GM23248 (cell line): ENCODE measurements around the gene CEBPG. TPM values are rescaled to one million over a fixed set of nuclear protein-coding genes. Genes with fewer than 3 reads are reported as not detected.

Source experiments
- DNase-seq: peaks from one replicate; pipeline ENCODE4 v3.0.0-alpha.2; 2015
- H2AFZ ChIP-seq: fragments of 200-600 bp; sonication (generic); 2 replicates; pipeline ENCODE4 v1.6.1; 2016; ENCODE audit warnings: antibody characterized with exemption
- H3F3A ChIP-seq: fragments of 200-600 bp; sonication (generic); 2 replicates; pipeline ENCODE4 v1.6.1; 2016; ENCODE audit warnings: mild to moderate bottlenecking, antibody characterized with exemption, mixed run types; ENCODE audit not compliant: insufficient read depth
- H3K27ac ChIP-seq: fragments of 200-600 bp; sonication (generic); 2 replicates; pipeline ENCODE4 v1.5.1; 2016; ENCODE audit warnings: mild to moderate bottlenecking
- H3K27me3 ChIP-seq: fragments of 200-600 bp; sonication (generic); replicated peaks from 2 replicates; pipeline ENCODE4 v1.6.1; 2016; ENCODE audit warnings: mild to moderate bottlenecking; ENCODE audit not compliant: insufficient read depth
- H3K36me3 ChIP-seq: fragments of 200-600 bp; sonication (generic); 2 replicates; pipeline ENCODE4 v1.6.1; 2016; ENCODE audit warnings: low read depth, mild to moderate bottlenecking
- H3K4me1 ChIP-seq: fragments of 200-600 bp; sonication (generic); 2 replicates; pipeline ENCODE4 v1.6.1; 2016; ENCODE audit warnings: mild to moderate bottlenecking; ENCODE audit not compliant: insufficient read depth
- H3K4me2 ChIP-seq: fragments of 200-600 bp; sonication (generic); one replicate; pipeline ENCODE4 v1.6.1; 2016; ENCODE audit warnings: mild to moderate bottlenecking; ENCODE audit not compliant: unreplicated experiment
- H3K4me3 ChIP-seq: fragments of 200-600 bp; sonication (generic); 2 replicates; pipeline ENCODE4 v1.5.1; 2016; ENCODE audit warnings: mild to moderate bottlenecking
- H3K79me2 ChIP-seq: fragments of 200-600 bp; sonication (generic); 2 replicates; pipeline ENCODE4 v1.6.1; 2016; ENCODE audit warnings: mild to moderate bottlenecking; ENCODE audit not compliant: insufficient read depth
- H3K9ac ChIP-seq: fragments of 200-600 bp; sonication (generic); 2 replicates; pipeline ENCODE4 v1.6.1; 2016; ENCODE audit warnings: mild to moderate bottlenecking
- H3K9me2 ChIP-seq: fragments of 200-600 bp; sonication (generic); 2 replicates; pipeline ENCODE4 v1.6.1; 2016; ENCODE audit warnings: mixed run types, mild to moderate bottlenecking, moderate library complexity; ENCODE audit not compliant: insufficient read depth
- H3K9me3 ChIP-seq: fragments of 200-600 bp; sonication (generic); one replicate; pipeline ENCODE4 v1.6.1; 2017; ENCODE audit warnings: low read depth
- H4K20me1 ChIP-seq: fragments of 200-600 bp; sonication (generic); 2 replicates; pipeline ENCODE4 v1.6.0; 2016; ENCODE audit not compliant: insufficient read depth
- EZH2 ChIP-seq: fragments of 200-600 bp; sonication (generic); IDR thresholded peaks from 2 replicates; pipeline ENCODE4 v1.6.1; 2018; ENCODE audit warnings: antibody characterized with exemption, mild to moderate bottlenecking; ENCODE audit not compliant: insufficient read depth, poor library complexity, severe bottlenecking
- EZH2phosphoT487 ChIP-seq: fragments of 200-600 bp; sonication (generic); IDR thresholded peaks from 2 replicates; pipeline ENCODE4 v1.6.1; 2018; ENCODE audit warnings: antibody characterized with exemption, moderate library complexity, mild to moderate bottlenecking, low read depth; ENCODE audit not compliant: insufficient read depth
- WGBS, 2 experiments: methylation state at CpG; one replicate each; pipeline ENCODE4 v1.1.6; 2015 to 2017; ENCODE audit warnings: low lambda C conversion rate in 2 of 2, low coverage in 1 of 2; ENCODE audit errors: missing lambda C conversion rate in 2 of 2; 5-methylcytosine and 5-hydroxymethylcytosine counted together
- in situ Hi-C: fragments of 300-500 bp; cut with MboI; formaldehyde crosslinking; loops from 2 replicates; pipeline ENCODE4 v1.15.0; 2020
- polyA plus RNA-seq: library from polyadenylated mRNA; unstranded; fragments of >200 nt; fragmentation: Nextera tagmentation; extraction: Ambion mirVana; gene quantifications from 2 replicates; pipeline ENCODE4 v1.2.1, GENCODE V29; 2016
- total RNA-seq: library from RNA; depleted of rRNA; stranded (reverse); fragments of >200 nt; shearing (Covaris generic); gene quantifications from 2 replicates; pipeline ENCODE4 v1.2.3, GENCODE V29; 2014

Gene CEBPG
- total and polyA plus RNA-seq, 2 experiments from 2014 or later: 27.6 to 36.2 TPM

GRCh38 chr19:33411621-33412180 is 38.2 kb downstream of the CEBPG start:
- DNase-seq: no peak
- Histone ChIP-seq H3K9ac (no peak overlapping the region), H3K27me3 (no peaks in the 10 kb centered on the region), H3K9me3 (no peaks in the 10 kb centered on the region), H3K36me3 (no peaks in the 10 kb centered on the region), H3K79me2 (no peaks in the 10 kb centered on the region), H3K4me3 (no peak overlapping the region), H3F3A (no peaks in the 10 kb centered on the region), H3K9me2 (no peaks in the 10 kb centered on the region), H3K27ac (no peak overlapping the region), H4K20me1 (no peaks in the 10 kb centered on the region), H3K4me2 (no peak overlapping the region), H3K4me1 (no peaks in the 10 kb centered on the region), H2AFZ (no peak overlapping the region)
- in situ Hi-C loops: no loop called here
- TF ChIP-seq EZH2 (no peak), EZH2phosphoT487 (no peak)
- 90 to 92% methylated on average over 20 of the region's 20 CpGs for WGBS, 2 experiments

GRCh38 chr19:33412601-33413425 is 39.3 kb downstream of the CEBPG start:
- Histone ChIP-seq H2AFZ (no peak overlapping the region), H3K36me3 (no peaks in the 10 kb centered on the region), H3K4me2 (no peak overlapping the region), H3F3A (no peaks in the 10 kb centered on the region), H3K9me2 (no peaks in the 10 kb centered on the region), H3K4me1 (no peaks in the 10 kb centered on the region), H3K79me2 (no peaks in the 10 kb centered on the region), H3K4me3 (no peak overlapping the region), H3K9me3 (no peaks in the 10 kb centered on the region), H4K20me1 (no peaks in the 10 kb centered on the region), H3K27me3 (no peaks in the 10 kb centered on the region), H3K9ac (no peak overlapping the region), H3K27ac (no peak overlapping the region)
- in situ Hi-C loops: no loop called here
- TF ChIP-seq EZH2phosphoT487 (no peak), EZH2 (no peak)
- WGBS, 2 experiments: 88 to 91% methylated on average over 18 of the region's 18 CpGs
- DNase-seq: no peak

GRCh38 chr19:33413426-33413725 is 39.9 kb downstream of the CEBPG start:
- TF ChIP-seq EZH2phosphoT487: no peak
- no peak for TF ChIP-seq EZH2
- Histone ChIP-seq H3K36me3 (no peaks in the 10 kb centered on the region), H3K4me1 (no peaks in the 10 kb centered on the region), H3K4me2 (no peak overlapping the region), H3K9me3 (no peaks in the 10 kb centered on the region), H3K4me3 (no peak overlapping the region), H3K27ac (no peak overlapping the region), H3K79me2 (no peaks in the 10 kb centered on the region), H2AFZ (no peak overlapping the region), H3F3A (no peaks in the 10 kb centered on the region), H4K20me1 (no peaks in the 10 kb centered on the region), H3K27me3 (no peaks in the 10 kb centered on the region), H3K9ac (no peak overlapping the region), H3K9me2 (no peaks in the 10 kb centered on the region)
- DNase-seq: no peak
- in situ Hi-C loops: no loop called here
- WGBS, 2 experiments: 96% methylated on average over 12 to 13 of the region's 13 CpGs

GRCh38 chr19:33413868-33414666 is 40.6 kb downstream of the CEBPG start:
- H3K9ac ChIP-seq: no peak overlapping the region
- WGBS, 2 experiments: 80 to 92% methylated on average over 16 to 25 of the region's 25 CpGs
- H3K27ac ChIP-seq: no peak overlapping the region
- no peaks in the 10 kb centered on the region for H3K27me3 ChIP-seq
- TF ChIP-seq EZH2phosphoT487 (no peak), EZH2 (no peak)
- no peaks in the 10 kb centered on the region for H3K9me3 ChIP-seq
- DNase-seq: no peak
- H3K4me3 ChIP-seq: no peak overlapping the region
- H3F3A ChIP-seq: no peaks in the 10 kb centered on the region
- no peaks in the 10 kb centered on the region for H3K9me2 ChIP-seq
- H3K79me2 ChIP-seq: no peaks in the 10 kb centered on the region
- no peak overlapping the region for H3K4me2 ChIP-seq
- H2AFZ ChIP-seq: no peak overlapping the region
- H3K36me3 ChIP-seq: no peaks in the 10 kb centered on the region
- in situ Hi-C loops: no loop called here
- no peaks in the 10 kb centered on the region for H3K4me1 ChIP-seq
- no peaks in the 10 kb centered on the region for H4K20me1 ChIP-seq
